ENCODE data around the gene SHF.

The SHF gene

GRCh38 chr15:45122719-45123118 is 65.0 kb downstream of the SHF start:
- no peak for DNase-seq (ENCODE audit: low spot score)

- peak; percentile 89 for DNase-seq (ENCODE audit: low spot score)
Measured at GRCh38 chr15:45121706-45122417, 65.9 kb downstream of the SHF start.

GRCh38 chr15:45121020-45121419 is 66.7 kb downstream of the SHF start:
- no peak for DNase-seq (ENCODE audit: low spot score)

- DNase-seq (ENCODE audit: low spot score), result no peak
Measured at GRCh38 chr15:45120081-45120972, 67.4 kb downstream of the SHF start.

GRCh38 chr15:45118996-45119395 is 68.8 kb downstream of the SHF start:
- DNase-seq (ENCODE audit: low spot score), result no peak

- DNase-seq (ENCODE audit: low spot score), result peak; percentile 94
Measured at GRCh38 chr15:45118131-45118588, 69.6 kb downstream of the SHF start.

- no peak for DNase-seq (ENCODE audit: low spot score)
Measured at GRCh38 chr15:45117308-45118130, 70.2 kb downstream of the SHF start.
